GM10266 (cell line): ENCODE data around the gene MDGA2.

Source experiments
- DNase-seq: peaks from one replicate; pipeline ENCODE4 v3.0.0; 2012; ENCODE audit errors: extremely low spot score
- TF ChIP-seq, protein P1 (sequence below): IDR thresholded peaks from 2 replicates; pipeline ENCODE4 v1.5.1; 2012; ENCODE audit warnings: mild to moderate bottlenecking, low read depth; ENCODE audit not compliant: control insufficient read depth, insufficient read depth; ENCODE audit errors: missing control alignments

The MDGA2 gene

DNA sequence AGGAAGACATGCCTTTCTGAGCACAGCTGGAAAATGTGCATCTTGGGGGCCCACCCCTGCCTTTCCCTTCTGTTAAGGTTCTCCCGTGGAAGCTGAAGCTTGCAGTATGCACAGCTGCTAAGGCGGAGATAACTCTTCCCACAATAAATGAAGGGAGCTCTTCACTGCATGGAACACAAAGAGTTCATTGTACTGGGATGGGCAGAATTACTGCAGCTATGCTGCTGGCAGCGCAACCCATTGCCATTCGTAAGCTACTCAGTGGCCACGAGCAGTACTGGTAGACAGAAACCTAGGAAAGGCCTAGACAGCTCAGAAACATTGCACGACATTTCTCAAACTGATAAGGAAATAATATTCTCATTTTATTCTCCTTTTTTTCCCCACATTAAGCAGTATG lies 310.2 kb downstream of the MDGA2 start:
- no peak for DNase-seq
- TF ChIP-seq, protein P1, sequence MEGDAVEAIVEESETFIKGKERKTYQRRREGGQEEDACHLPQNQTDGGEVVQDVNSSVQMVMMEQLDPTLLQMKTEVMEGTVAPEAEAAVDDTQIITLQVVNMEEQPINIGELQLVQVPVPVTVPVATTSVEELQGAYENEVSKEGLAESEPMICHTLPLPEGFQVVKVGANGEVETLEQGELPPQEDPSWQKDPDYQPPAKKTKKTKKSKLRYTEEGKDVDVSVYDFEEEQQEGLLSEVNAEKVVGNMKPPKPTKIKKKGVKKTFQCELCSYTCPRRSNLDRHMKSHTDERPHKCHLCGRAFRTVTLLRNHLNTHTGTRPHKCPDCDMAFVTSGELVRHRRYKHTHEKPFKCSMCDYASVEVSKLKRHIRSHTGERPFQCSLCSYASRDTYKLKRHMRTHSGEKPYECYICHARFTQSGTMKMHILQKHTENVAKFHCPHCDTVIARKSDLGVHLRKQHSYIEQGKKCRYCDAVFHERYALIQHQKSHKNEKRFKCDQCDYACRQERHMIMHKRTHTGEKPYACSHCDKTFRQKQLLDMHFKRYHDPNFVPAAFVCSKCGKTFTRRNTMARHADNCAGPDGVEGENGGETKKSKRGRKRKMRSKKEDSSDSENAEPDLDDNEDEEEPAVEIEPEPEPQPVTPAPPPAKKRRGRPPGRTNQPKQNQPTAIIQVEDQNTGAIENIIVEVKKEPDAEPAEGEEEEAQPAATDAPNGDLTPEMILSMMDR: no peak

- TF ChIP-seq, protein P1: no peak
- no peak for DNase-seq
Observed at GRCh38 chr14:47353186-47353585, 322.2 kb downstream of the MDGA2 start.

GRCh38 chr14:47346849-47347248 lies 328.6 kb downstream of the MDGA2 start:
- no peak for DNase-seq
- TF ChIP-seq, protein P1: no peak

GRCh38 chr14:47345016-47345415 lies 330.4 kb downstream of the MDGA2 start:
- DNase-seq: no peak
- TF ChIP-seq, protein P1: no peak

DNA sequence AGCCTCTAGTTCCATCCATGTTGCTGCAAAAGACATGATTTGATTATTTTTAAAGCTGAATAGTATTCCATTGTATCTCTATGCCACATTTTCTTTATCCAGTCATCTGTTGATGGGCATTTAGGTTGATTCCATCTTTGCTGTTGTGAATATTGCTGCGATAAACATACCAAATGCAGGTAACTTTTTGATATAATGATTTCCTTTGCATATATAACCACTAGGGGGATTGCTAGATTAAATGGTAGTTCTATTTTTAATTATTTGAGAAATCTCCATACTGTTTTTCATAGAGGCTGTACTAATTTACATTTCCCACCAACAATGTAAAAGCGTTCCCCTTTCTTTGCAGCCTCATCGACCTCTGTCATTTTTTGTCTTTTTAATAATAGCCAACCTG lies 342.5 kb downstream of the MDGA2 start:
- TF ChIP-seq, protein P1: no peak
- no peak for DNase-seq

GRCh38 chr14:47332106-47332505 lies 343.3 kb downstream of the MDGA2 start:
- DNase-seq: no peak

DNA sequence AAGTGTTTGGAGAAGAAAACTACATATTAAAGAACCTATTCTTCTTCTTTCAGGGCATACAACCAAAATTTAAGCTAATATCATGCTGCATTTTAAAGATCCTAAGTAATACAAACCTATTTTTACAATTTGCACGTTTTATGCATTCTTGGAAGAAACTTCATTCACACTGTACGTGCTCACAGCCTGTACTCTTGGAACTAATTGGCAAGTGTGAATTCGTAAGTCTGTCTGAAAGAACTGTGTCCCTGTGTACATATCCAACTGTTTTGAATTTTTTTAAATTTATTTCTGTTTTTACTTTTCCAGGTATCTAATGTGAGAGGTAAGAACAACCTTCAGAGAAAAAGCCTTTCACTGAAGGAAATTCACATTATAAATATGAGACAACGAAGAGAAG lies 347.0 kb downstream of the MDGA2 start:
- no peak for DNase-seq
- TF ChIP-seq, protein P1: no peak

More at GRCh38 chr14:47332106-47332505, 343.3 kb downstream of the MDGA2 start:
- TF ChIP-seq, protein P1: no peak
